H9 (cell line): ENCODE results near the gene PPIH. TPM values are rescaled to one million over a fixed set of nuclear protein-coding genes. Genes with fewer than 3 reads are reported as not detected.

Experiments
- DNase-seq: peaks from one replicate; pipeline ENCODE4 v3.0.0-alpha.2; 2017
- H2AFZ ChIP-seq: one replicate; pipeline ENCODE4 v1.6.1; 2013; ENCODE audit warnings: mild to moderate bottlenecking, low read length, control low read depth, moderate library complexity
- H2AK5ac ChIP-seq: 2 replicates; pipeline ENCODE4 v1.6.1; 2013; ENCODE audit warnings: low read length, control low read depth, mixed read lengths; ENCODE audit not compliant: insufficient read length
- H2BK120ac ChIP-seq: one replicate; pipeline ENCODE4 v1.6.1; 2013; ENCODE audit warnings: low read depth, mild to moderate bottlenecking, low read length, control low read depth, inconsistent platforms; ENCODE audit not compliant: poor library complexity, severe bottlenecking
- H2BK12ac ChIP-seq: 2 replicates; pipeline ENCODE4 v1.6.1; 2013; ENCODE audit warnings: low read length, control low read depth, mixed read lengths, low read depth; ENCODE audit not compliant: insufficient read length
- H2BK15ac ChIP-seq: 2 replicates; pipeline ENCODE4 v1.6.1; 2013; ENCODE audit warnings: low read depth, low read length, control low read depth
- H2BK20ac ChIP-seq: one replicate; pipeline ENCODE4 v1.6.1; 2013; ENCODE audit warnings: low read depth, mild to moderate bottlenecking, low read length, control low read depth, inconsistent platforms; ENCODE audit not compliant: poor library complexity, severe bottlenecking
- H2BK5ac ChIP-seq: 2 replicates; pipeline ENCODE4 v1.6.1; 2013; ENCODE audit warnings: low read length, control low read depth, mixed read lengths; ENCODE audit not compliant: insufficient read length
- H3K14ac ChIP-seq: 2 replicates; pipeline ENCODE4 v1.6.1; 2013; ENCODE audit warnings: low read length, control low read depth; ENCODE audit not compliant: insufficient read depth
- H3K18ac ChIP-seq: 2 replicates; pipeline ENCODE4 v1.6.1; 2013; ENCODE audit warnings: low read depth, mild to moderate bottlenecking, mixed read lengths, low read length, control low read depth; ENCODE audit not compliant: insufficient read length
- H3K23ac ChIP-seq: 2 replicates; pipeline ENCODE4 v1.6.1; 2013; ENCODE audit warnings: low read length, control low read depth, mixed read lengths, low read depth; ENCODE audit not compliant: insufficient read length
- H3K23me2 ChIP-seq: 2 replicates; pipeline ENCODE4 v1.6.1; 2013; ENCODE audit warnings: low read depth, mild to moderate bottlenecking, mixed read lengths, low read length, control low read depth; ENCODE audit not compliant: insufficient read length, poor library complexity, severe bottlenecking
- H3K27ac ChIP-seq: 2 replicates; pipeline ENCODE4 v1.5.1; 2013; ENCODE audit warnings: low read length, control low read depth, mixed read lengths, low read depth; ENCODE audit not compliant: insufficient read length
- H3K27me3 ChIP-seq: 2 replicates; pipeline ENCODE4 v1.6.1; 2013; ENCODE audit warnings: low read length, control low read depth, inconsistent platforms; ENCODE audit not compliant: insufficient read depth
- H3K4ac ChIP-seq: 2 replicates; pipeline ENCODE4 v1.6.1; 2013; ENCODE audit warnings: low read depth, mild to moderate bottlenecking, control low read depth, inconsistent platforms, low read length, moderate library complexity
- H3K4me1 ChIP-seq: 2 replicates; pipeline ENCODE4 v1.6.1; 2013; ENCODE audit warnings: low read length, control low read depth, inconsistent platforms; ENCODE audit not compliant: insufficient read depth
- H3K4me2 ChIP-seq: 2 replicates; pipeline ENCODE4 v1.6.1; 2013; ENCODE audit warnings: low read length, control low read depth, mixed read lengths; ENCODE audit not compliant: insufficient read length, insufficient read depth
- H3K56ac ChIP-seq: 2 replicates; pipeline ENCODE4 v1.6.1; 2013; ENCODE audit warnings: low read depth, mild to moderate bottlenecking, mixed read lengths, low read length, control low read depth; ENCODE audit not compliant: insufficient read length
- H3K79me1 ChIP-seq: 2 replicates; pipeline ENCODE4 v1.6.1; 2013; ENCODE audit warnings: low read depth, mild to moderate bottlenecking, moderate library complexity, low read length, control low read depth, inconsistent platforms; ENCODE audit not compliant: insufficient read depth, poor library complexity, severe bottlenecking
- H3K79me2 ChIP-seq: 2 replicates; pipeline ENCODE4 v1.6.1; 2013; ENCODE audit warnings: low read length, control low read depth, inconsistent platforms; ENCODE audit not compliant: insufficient read depth
- H3K9ac ChIP-seq: 2 replicates; pipeline ENCODE4 v1.6.1; 2013; ENCODE audit warnings: low read length, control low read depth, mixed read lengths; ENCODE audit not compliant: insufficient read length; ENCODE audit errors: extremely low read depth
- H3K9me3 ChIP-seq: one replicate; pipeline ENCODE4 v1.6.1; 2013; ENCODE audit warnings: low read depth, low read length, inconsistent platforms; ENCODE audit not compliant: control insufficient read depth
- H3T11ph ChIP-seq: one replicate; pipeline ENCODE4 v1.6.1; 2013; ENCODE audit warnings: mild to moderate bottlenecking, low read length, control low read depth, inconsistent platforms
- H4K20me1 ChIP-seq: one replicate; pipeline ENCODE4 v1.6.1; 2013; ENCODE audit not compliant: control insufficient read depth, insufficient read length, insufficient read depth
- H4K5ac ChIP-seq: 2 replicates; pipeline ENCODE4 v1.6.1; 2013; ENCODE audit warnings: low read depth, mild to moderate bottlenecking, mixed read lengths, low read length, control low read depth; ENCODE audit not compliant: insufficient read length
- H4K8ac ChIP-seq: replicated peaks from 2 replicates; pipeline ENCODE4 v1.6.1; 2013; ENCODE audit warnings: low read length, control low read depth, mixed read lengths, low read depth; ENCODE audit not compliant: insufficient read length
- H4K91ac ChIP-seq: 2 replicates; pipeline ENCODE4 v1.6.1; 2013; ENCODE audit warnings: low read depth, mild to moderate bottlenecking, moderate library complexity, mixed read lengths, low read length, control low read depth; ENCODE audit not compliant: insufficient read length
- H3K27ac Mint-ChIP-seq, 3 experiments: 2 replicates in 2 of 3; 3 replicates in 1 of 3; pipeline ENCODE4 v1.8.0; 2020 to 2021; ENCODE audit warnings: mixed read lengths in 3 of 3, mild to moderate bottlenecking in 1 of 3, moderate library complexity in 1 of 3
- H3K27me3 Mint-ChIP-seq: 2 replicates; pipeline ENCODE4 v1.8.0; 2021; ENCODE audit warnings: low read depth, mild to moderate bottlenecking, moderate library complexity, mixed read lengths
- H3K36me3 Mint-ChIP-seq, 3 experiments: 2 replicates in 2 of 3; 3 replicates in 1 of 3; pipeline ENCODE4 v1.8.0; 2020 to 2021; ENCODE audit warnings: low read depth in 3 of 3, mixed read lengths in 3 of 3; ENCODE audit not compliant: insufficient read depth in 1 of 3
- H3K4me1 Mint-ChIP-seq, 2 experiments: 2 replicates each; pipeline ENCODE4 v1.8.0; 2020; ENCODE audit warnings: mixed read lengths in 2 of 2
- H3K4me3 Mint-ChIP-seq, 2 experiments: 2 replicates in 1 of 2; 3 replicates in 1 of 2; pipeline ENCODE4 v1.8.0; 2020 to 2021; ENCODE audit warnings: mild to moderate bottlenecking in 2 of 2, mixed read lengths in 2 of 2, moderate library complexity in 1 of 2
- H3K9me3 Mint-ChIP-seq, 2 experiments: 2 replicates in 1 of 2; 3 replicates in 1 of 2; pipeline ENCODE4 v1.8.0; 2020; ENCODE audit warnings: mild to moderate bottlenecking in 2 of 2, mixed read lengths in 2 of 2, moderate library complexity in 1 of 2
- total RNA-seq: library from RNA; stranded (reverse); gene quantifications from 2 replicates; pipeline ENCODE4 v1.2.1, GENCODE V29; 2021
- TF ChIP-seq, protein P1 (sequence below): fragments of 200-600 bp; sonication (generic); conservative IDR thresholded peaks from 3 replicates; pipeline ENCODE4 v1.8.0; 2021; ENCODE audit warnings: antibody characterized with exemption, mild to moderate bottlenecking

Gene PPIH
- total RNA-seq, 1 experiment from 2014 or later, result 89.3 TPM

DNA sequence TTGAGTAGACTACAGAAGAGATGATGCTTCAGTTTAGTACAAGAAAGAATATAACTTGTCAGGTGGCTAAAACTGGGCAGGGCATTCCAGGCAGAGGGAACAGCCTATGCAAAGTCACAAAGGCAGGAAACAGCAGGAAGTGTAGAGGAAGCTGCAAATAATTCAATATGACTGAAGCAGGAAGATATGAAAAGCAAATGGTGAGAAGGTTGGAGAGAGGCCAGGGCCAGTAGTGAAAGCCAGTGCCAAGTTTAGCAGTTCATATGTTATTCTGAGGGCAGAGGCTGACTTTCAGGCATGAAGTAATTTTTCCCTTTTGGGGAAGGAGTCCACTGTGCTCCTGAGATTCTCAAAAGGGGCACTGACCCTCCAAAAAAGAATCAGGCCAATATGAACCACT is 16.0 kb downstream of the PPIH start:
- no peak overlapping the region for H3K23ac ChIP-seq
- Mint-ChIP-seq H3K4me3 (no peak overlapping the region), H3K4me1 (no peaks in the 10 kb centered on the region), H3K36me3 (peaks cover 12 to 48% (median 35%) of the 10 kb centered on the region in 3 experiments; a peak in 6 of 7 replicates), H3K27ac (no peak overlapping the region), H3K9me3 (no peaks in the 10 kb centered on the region), H3K27me3 (no peaks in the 10 kb centered on the region)
- H3K14ac ChIP-seq, result no peak overlapping the region
- no peak overlapping the region for H4K5ac ChIP-seq
- no peak overlapping the region for H3K27ac ChIP-seq
- no peak overlapping the region for H2BK5ac ChIP-seq
- H3K4ac ChIP-seq, result no peak overlapping the region
- H2BK15ac ChIP-seq, result no peak overlapping the region
- TF ChIP-seq, protein P1, sequence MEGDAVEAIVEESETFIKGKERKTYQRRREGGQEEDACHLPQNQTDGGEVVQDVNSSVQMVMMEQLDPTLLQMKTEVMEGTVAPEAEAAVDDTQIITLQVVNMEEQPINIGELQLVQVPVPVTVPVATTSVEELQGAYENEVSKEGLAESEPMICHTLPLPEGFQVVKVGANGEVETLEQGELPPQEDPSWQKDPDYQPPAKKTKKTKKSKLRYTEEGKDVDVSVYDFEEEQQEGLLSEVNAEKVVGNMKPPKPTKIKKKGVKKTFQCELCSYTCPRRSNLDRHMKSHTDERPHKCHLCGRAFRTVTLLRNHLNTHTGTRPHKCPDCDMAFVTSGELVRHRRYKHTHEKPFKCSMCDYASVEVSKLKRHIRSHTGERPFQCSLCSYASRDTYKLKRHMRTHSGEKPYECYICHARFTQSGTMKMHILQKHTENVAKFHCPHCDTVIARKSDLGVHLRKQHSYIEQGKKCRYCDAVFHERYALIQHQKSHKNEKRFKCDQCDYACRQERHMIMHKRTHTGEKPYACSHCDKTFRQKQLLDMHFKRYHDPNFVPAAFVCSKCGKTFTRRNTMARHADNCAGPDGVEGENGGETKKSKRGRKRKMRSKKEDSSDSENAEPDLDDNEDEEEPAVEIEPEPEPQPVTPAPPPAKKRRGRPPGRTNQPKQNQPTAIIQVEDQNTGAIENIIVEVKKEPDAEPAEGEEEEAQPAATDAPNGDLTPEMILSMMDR, result no peak
- no peak overlapping the region for H3K56ac ChIP-seq
- no peaks in the 10 kb centered on the region for H3K9me3 ChIP-seq
- no peak overlapping the region for H2BK12ac ChIP-seq
- no peak overlapping the region for H3K18ac ChIP-seq
- H2AK5ac ChIP-seq, result no peak overlapping the region
- no peaks in the 10 kb centered on the region for H4K20me1 ChIP-seq
- H3K9ac ChIP-seq, result no peak overlapping the region
- no peak overlapping the region for H4K91ac ChIP-seq
- H3K23me2 ChIP-seq, result no peaks in the 10 kb centered on the region
- DNase-seq, result no peak
- H2AFZ ChIP-seq, result no peak overlapping the region
- no peak overlapping the region for H3K4me2 ChIP-seq
- H3K4me1 ChIP-seq, result no peaks in the 10 kb centered on the region
- H2BK120ac ChIP-seq, result no peak overlapping the region
- no peak overlapping the region for H2BK20ac ChIP-seq
- no peaks in the 10 kb centered on the region for H3K27me3 ChIP-seq
- H3T11ph ChIP-seq, result no peak overlapping the region
- H4K8ac ChIP-seq, result no peak overlapping the region
- H3K79me2 ChIP-seq, result no peaks in the 10 kb centered on the region
- no peaks in the 10 kb centered on the region for H3K79me1 ChIP-seq
